ENCODE results near the gene SLC22A7.
A peak's percentile ranks its signal among the peaks of the same experiment; 100 is the strongest.

Gene SLC22A7

DNA sequence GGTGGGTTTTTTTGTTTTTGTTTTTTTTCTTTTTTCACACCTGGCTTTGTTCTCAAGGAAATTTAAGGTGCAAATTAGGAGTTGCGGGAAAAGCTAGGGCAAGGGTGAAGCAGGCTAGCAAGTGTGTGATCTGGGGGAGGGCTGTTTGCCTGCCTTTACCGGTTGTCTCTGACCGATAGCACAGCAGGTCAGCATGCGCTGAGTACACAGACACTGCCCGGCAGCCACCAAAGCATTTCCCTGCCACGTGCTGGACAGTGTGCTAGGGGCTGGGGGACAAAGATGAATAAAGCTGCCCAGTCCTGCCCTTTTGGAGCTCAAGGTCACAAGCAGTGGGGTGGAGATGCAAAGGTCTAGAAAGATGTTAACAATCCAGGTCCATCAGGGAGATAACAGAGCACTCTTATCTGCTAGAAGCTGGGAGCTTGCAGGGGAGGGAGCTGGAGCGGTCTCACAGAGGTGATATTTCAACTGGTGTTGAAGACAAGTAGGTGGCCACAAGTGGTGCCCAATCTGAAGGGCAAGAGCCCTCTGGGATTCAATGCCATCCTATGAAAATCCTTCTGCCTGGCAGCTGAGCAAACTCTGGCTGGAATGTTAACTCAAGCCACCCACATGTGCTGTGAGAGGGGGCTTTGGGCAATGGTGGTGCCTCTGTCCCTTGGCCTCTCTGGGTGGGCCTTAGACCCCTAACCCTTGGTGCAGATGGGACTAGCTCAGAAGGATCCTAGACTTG, 30.3 kb upstream of the SLC22A7 start:
- DNase-seq: no peak

DNA sequence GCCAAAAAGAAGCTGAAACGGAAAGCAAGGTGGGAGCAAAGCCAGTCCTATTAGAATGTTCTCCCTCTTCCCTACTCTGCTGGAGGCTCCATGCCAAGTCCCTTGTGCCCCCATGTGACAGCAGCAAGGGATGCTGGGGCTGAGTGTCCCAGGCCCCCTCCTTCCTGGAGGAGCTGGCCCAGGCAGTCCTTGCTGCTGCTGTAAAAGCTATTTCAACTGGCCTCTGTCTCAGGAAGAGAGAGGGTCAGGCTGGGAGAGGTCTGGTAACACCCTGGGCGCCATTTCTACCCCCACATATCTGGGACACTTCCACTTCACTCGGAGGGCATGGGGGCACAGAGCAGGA, 29.7 kb upstream of the SLC22A7 start:
- DNase-seq: no peak

DNA sequence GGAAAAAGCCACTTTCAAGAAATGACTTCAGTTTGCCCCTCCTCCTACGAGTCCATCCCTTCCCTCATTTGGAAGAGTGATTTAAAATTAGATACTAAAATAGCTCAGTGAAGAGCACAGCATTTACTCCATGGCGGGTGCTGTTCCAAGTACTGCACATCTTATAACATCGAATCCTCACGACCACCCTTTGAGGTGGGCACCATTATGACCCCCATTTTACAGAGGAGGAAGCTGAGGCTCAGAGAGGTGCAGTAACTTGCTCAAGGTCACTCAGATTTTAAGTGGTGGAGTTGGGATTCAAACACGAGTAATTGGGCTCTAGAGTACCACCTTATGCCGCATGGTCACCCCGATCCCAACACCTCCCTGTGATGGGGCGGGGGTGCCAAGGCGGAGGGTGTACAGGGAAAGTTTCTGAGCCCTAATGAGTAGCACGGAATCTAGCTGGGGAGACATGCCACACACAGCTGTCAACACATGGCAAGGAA, 29.2 kb upstream of the SLC22A7 start:
- no peak for DNase-seq

DNA sequence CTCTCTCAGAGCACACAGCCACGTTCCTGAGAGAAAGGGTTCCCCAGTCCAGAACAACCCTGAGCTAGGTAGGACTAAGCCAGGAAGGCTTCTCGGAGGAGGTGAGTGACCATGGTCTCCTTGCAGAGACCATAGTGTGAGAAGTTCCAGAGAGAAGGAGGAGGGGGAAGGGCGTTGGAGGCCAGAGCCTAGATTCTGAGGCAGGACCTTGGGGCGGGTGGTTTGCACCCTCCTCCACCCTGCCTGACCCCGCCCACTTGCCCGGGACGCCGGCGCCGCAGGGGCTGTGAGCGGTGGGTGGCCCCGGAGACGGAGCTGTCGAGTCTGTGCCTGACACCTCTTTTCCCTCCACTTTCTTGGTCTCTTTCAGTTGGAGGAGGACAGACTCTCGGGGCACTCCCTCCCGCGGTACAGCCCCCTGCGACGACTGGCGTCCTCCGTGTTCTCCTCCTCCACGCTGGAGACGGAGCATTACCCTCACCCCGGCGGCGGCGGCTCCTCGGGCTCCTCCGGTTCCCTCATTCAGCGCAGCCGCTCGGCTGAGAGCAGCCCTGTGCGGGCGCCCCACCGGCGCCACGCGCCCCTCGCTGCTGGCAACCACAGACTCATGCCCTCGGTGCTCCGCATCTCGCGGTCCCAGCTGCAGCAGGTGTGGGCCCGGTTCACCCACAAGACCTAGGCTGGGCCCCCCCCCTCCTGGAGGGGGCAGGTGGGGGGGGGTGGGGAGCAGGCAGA, 28.6 kb upstream of the SLC22A7 start:
- DNase-seq: peak; percentile 39

DNA sequence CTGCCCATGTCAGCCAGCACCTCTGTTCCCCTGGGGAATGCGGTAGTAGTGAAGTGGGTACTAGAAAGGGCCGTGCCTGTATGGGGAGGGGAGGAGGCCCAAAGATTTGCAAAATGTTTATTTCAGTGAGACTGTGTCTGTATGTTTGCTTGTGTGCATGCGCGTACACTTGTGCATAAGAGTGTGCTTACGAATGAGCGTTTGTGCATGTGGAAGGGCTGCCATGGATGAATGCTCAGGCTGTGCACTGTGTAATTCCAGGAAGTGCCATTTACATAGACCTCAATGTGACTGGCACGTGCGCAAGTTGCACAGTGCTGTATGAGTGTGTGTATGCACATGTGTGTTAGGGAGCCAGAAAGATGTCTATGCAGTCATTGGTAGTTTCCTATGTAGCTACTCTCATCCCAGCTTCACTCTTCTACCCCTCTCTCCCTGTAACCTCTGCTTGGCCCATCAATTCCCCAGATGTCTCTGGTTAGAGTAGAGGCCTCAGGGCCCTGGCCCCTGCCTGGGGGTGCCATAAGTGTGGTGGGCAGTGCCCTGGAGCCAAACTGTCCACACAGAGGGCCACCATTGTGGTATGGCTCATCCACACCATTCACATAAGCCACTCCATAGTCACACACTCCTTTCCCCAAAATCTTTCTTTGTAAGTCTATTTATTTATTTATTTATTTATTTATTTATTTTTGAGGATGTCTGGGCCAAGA, 26.8 kb upstream of the SLC22A7 start:
- no peak for DNase-seq

DNA sequence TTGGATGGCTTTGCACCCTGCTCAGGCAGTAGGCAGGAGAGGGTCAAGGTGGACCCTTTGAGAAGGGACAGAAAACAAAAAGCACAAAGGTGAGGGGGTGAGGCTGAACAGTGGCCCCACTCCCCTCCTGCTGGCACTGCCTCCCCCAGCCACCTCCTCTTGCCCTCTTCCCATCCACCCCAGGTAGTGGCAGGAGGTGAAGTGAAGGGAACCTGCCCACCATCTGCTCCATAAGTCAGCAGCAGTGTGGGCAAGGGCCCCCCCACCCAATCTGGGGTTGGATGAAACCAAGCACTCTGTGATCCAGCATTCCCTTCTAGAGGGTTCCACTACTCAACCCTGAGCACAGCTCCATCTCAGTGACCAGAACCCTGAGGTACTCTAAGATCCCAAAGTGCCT, 26.1 kb upstream of the SLC22A7 start:
- no peak for DNase-seq

DNA sequence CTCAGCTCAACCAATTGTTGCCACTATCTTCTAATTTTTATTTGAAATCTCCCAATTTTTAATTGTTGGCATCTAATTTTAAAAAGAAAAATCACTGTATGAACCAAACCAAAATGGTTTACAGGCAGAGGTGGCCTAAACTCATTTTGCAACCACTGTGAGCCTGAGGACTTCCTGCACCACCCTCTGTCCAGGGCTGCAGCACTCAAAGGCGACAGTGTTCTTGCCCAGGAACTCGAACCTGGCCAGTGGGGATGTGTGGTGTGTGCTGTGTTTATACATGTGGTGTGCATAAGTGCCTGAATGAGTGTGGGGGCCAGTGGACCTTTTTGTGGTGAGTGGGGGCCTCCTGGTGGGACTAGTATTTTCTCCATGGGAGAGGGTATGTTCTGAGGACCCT, 24.4 kb upstream of the SLC22A7 start:
- DNase-seq: no peak

DNA sequence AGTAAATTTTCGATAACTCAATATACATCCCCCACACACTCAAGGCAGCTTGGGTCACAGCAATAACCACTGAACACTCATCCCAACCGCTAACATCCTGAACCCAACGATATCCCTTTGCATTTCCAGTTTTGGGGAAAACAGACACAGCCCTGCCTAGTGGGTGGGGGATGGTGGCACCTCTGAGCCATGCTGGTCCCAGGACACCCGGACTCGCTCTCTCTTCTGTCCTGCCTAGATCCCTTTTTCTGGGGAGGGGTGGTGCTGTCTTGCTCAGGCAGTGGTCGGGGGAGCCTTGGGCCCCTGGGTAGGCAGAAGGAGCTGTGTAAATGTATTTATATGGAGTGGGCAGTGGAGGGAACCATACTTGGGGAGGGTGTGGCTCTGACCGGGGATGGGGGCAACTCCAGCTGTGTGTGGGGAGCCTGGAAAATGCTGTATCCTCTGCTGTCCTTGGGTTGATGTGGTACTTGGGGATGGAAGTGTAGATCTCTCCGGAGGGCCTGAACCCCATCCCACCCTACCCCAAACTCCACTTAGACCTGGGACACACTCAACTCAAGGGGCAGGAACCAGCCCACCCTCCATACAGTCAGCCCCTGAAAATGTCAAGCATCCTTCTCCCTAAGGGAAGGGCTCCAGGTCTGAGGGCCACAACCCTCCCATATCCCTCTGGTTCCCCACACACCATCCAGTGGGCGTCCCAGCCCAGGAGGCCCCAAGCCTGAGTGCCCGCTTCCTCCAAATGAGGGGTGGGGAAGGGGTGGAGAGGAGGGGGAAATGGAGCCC, 23.7 kb upstream of the SLC22A7 start:
- no peak for DNase-seq

DNA sequence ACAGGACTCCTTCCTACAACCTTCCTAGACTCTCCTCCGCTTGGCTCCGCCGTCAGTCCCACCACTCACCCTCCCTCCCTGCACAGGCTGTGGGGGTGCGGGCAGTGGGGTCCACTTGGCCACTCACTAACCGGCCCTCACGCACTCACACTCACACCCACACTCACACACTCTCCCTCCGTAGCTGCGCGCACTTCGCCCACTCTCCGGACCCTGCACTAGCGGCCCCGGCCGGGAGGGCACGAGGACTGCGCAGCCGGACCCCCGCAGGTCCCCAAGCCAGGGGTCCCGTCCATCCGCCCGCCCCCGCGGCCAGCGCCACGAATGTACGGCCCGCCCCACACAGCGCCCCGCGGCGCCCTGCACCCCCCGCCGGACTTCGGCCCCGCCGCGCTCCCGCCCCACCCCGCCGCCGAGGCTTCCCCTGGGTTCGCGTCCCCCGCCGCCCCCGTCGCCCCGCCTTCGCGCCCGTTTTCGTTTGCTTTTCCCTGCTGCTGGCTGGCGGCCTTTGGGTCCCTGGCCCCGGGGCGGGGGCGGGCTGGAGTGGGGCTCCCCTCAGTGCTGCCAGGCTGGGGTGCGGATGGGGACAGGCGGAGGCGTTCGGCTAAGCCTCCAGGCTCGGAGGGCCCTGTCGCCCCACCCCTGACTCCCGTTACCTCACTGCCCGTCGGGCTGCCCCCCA, 23.0 kb upstream of the SLC22A7 start:
- no peak for DNase-seq

DNA sequence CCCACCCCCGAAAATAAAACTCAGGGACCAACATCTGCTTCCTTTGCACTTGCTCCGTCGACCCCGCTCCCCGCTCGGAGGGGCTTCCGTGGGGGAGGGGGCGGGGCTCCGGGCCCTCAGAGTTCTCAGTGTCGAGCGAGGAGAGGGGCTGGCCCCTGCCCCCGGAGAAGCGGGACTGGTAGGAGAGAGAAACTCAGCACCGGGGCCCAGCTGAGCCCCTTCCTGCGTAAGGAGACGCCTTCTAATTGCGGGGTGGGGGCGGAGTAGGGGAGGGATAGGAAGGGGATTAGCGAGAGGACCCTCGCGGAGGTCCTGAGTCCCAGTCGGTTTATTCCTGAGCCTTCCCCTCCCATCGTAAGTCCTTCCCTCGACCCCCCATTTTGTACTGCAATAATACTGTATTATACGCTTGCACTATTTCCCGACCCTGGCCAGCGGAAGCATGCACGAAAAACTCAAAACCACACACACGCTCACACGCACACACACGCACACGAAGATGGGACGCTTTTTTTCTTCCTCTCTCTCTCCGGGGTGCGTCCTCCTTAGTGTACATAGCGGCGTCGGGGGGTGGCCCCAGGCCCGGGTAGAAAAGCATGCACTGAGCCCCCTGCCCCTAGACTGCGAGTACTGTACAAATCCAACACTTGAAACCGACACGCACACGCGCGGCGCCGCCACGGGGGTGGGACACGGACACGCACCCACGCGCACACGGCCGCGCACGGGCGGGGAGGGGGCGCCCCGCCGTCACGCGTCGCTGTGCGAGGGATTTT, 22.1 kb upstream of the SLC22A7 start:
- DNase-seq: no peak

DNA sequence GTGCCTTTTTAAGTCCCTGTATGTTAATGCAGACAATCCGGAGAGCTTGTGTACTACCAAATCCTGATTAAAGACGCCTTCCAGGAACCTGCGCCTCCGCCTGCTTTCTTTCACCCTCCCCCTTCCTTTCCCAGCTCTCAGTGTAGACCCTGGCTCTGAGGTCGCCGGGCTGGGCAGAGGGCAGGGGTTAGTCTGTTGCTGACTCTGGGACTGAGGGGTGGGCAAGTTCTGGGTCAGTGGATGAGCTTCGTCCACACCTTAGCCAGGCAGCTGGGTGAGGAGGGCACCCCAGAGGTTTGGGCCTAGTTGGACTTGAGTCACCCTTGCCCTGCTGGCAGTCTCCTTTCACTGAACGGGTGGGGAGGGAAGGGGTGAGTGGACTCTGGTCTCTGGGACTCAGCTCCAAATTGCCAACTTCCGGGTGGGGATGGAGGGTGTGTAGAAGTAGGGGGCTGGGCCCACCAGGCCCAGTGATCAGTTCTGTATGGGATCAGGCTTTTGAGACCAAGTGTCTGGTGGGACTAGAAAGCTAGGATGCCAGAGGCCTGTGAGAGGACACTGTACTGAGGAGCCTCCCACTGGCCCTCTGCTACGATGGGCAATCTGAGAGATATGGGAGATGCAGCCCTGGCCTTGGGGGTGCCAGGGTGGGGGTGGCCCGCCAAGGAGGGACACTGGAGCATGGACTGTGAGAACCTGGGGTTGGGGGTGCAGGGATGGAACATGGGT, 21.3 kb upstream of the SLC22A7 start:
- no peak for DNase-seq

DNA sequence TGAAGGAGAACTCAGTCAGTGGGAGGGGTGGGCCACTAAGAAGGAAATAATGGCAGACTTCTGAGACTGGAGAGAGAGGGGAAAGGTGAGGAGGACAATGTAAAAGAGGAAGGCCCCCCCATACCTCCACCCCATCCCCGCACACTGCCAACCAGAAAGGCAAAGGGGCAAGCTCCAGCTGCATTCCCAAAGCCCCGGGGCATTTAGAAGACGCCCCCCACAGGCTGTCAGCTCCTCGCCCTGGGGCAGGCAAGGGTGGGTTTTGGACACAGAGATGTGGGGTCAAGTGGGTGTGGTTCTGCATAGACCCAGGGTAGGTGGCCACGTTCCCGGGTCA, 20.8 kb upstream of the SLC22A7 start:
- DNase-seq: no peak

DNA sequence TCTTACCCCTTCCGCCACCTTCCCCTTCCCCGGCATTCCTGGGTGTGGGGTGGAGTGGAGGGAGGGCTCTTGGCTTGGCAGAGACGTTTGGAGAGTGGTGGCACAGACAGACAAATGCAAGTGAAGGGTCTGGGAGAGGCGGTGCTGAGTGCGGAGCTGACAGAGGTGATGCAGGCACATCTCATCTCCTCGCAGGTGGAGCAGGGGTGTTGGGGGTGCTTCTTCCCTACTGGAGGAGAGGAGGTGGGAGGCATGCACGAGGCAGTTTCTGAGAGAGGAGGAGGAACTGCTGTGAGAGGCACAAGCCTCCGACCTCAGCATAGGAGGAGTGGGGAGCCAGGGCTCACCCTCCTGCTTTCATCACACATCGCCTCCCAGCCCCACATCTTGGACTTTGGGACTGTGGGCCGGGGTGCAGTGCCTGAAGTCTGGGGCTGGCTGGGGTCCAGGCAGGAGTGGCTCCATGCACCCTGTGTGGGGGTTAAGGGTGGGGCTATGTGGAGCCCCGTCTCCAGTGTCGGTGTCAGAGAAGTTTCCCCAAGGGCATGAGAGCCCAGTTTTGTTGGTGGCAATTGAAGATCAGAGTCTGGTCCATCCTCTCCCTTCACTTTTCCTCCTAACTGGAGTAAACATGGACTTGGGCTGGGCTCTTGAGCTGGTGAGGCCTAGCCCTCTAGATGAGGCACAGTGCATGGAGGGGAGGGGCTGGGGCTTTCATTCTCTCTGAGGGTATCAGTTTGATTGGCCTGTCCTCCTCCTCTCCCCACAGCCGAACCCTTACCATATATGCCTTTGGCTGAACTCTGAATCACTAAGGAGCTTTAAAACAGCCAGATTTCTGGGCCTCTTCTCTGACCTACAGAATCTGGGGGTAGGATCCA, 20.2 kb upstream of the SLC22A7 start:
- no peak for DNase-seq

DNA sequence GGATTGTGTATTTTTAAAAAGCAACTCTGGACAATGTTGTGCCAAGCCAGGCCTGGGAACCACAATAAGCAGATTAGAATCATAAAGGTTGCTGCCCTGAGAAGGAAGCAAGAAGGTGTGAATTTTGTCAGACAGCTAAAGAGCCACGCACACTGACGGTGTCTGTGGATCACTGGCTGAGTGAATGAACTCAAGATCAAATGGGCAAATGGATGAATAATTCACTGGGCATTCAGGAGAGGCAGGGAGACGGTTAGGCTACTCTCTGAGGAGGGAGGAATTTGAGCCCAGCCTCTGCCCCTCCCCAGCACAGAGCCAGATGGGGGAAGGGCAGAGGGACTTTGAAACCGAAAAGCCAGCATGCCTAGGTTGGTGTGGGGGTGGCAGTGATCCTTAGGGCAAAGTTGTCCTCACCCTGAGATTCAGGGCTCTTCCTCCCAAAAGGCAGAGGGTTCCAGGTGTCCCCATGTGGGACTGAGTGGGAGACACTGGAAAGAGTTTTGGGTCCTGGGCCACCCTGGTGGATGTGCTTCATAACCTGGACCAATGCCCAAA, 19.5 kb upstream of the SLC22A7 start:
- no peak for DNase-seq

DNA sequence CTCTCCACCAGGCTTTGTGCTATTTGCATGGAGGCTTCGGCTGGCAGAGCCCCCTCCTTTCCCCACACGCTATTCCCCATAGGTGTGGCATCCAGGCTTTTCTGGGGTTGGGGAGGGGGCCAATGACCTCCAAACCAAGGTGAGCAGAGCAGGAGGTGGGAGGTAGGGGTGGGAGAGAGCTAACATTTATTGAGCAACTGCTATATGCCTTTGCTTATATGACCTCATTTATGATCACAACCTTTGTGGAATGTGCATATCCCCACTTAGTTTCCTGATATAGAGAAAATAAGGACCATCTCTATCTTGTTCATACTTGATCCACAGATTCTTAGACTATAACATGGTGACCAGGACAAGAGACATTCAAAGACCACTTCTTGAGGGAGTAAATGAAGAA, 17.8 kb upstream of the SLC22A7 start:
- DNase-seq: no peak

DNA sequence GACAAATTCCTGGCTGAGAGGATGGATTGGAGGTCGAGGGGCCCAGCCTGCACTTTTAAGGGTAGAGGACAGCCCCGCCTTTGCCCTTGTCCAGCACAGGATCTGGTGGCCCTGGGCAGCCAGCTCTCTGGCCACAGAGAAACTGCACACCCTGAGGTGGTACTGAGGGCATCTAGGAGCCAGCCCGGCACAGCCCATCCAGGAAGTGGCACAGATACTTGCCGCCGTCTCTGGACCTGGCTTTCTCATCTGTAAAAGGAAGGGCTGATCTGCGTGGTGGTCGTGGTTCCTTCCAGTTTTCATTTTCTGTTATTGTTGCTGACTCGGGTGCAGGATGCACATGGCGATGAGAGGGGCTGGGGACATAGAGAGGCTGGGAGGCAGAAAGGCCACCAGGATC, 16.0 kb upstream of the SLC22A7 start:
- DNase-seq: no peak

DNA sequence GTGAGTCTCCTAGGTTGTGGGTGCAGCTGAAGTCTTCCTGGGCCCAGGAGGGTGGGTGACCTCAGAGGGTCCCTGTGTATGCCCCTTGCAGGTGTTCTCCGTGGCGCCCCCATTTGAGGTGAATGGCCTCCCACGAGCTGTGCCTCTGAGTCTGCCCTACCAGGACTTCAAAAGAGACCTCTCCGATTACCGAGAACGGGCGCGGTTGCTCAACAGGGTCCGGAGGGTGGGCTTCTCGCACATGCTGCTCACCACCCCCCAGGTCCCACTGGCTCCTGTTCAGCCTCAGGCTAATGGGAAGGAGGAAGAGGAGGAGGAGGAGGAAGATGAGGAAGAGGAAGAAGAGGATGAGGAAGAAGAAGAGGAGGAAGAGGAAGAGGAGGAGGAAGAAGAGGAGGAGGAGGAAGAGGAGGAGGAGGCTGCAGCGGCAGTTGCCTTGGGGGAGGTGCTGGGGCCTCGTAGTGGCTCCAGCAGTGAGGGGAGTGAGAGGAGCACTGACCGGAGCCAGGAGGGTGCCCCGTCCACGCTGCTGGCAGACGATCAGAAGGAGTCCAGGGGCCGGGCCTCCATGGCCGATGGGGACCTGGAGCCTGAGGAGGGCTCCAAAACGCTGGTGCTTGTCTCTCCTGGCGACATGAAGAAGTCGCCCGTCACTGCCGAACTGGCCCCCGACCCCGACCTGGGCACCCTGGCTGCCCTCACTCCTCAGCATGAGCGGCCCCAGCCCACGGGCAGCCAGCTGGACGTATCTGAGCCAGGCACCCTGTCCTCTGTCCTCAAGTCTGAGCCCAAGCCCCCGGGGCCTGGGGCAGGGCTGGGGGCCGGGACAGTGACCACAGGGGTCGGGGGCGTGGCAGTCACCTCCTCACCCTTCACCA, 15.2 kb upstream of the SLC22A7 start:
- DNase-seq: no peak

DNA sequence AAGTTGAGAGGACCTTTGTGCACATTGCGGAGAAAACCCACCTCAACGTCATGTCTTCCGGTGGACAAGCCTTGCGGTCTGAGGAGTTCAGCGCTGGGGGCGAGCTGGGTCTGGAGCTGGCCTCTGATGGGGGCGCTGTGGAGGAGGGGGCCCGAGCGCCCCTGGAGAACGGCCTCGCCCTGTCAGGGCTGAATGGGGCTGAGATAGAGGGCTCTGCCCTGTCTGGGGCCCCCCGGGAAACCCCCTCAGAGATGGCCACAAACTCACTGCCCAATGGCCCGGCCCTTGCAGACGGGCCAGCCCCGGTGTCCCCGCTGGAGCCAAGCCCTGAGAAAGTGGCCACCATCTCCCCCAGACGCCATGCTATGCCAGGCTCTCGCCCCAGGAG, 14.6 kb upstream of the SLC22A7 start:
- DNase-seq: no peak

DNA sequence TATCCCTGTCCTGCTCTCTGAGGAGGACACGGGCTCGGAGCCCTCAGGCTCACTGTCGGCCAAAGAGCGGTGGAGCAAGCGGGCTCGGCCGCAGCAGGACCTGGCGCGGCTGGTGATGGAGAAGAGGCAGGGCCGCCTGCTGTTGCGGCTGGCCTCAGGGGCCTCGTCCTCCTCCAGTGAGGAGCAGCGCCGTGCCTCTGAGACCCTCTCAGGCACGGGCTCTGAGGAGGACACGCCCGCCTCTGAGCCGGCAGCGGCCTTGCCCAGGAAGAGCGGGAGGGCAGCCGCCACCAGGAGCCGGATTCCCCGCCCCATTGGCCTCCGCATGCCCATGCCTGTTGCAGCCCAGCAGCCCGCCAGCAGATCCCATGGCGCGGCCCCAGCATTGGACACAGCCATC, 14.2 kb upstream of the SLC22A7 start:
- DNase-seq: no peak

Data from RPMI8226 (cell line).